22Rv1 (cell line): ENCODE measurements around the gene RAB5B.

Experiments used
- CTCF ChIP-seq: fragments of 450-650 bp; IDR thresholded peaks from 2 replicates; pipeline ENCODE4 v1.5.1; 2017; ENCODE audit warnings: mild to moderate bottlenecking
- ZFX ChIP-seq: fragments of 450-650 bp; IDR thresholded peaks from 2 replicates; pipeline ENCODE4 v1.6.1; 2017; ENCODE audit warnings: antibody characterized with exemption, borderline replicate concordance

- TF ChIP-seq CTCF (no peak), ZFX (no peak)
Measured at GRCh38 chr12:55927588-55928502, 46.0 kb upstream of the RAB5B start, which contains the start of gene PYM1.
